PC-3 (cell line): ENCODE data around the gene ARL14EP. TPM values are rescaled to one million over a fixed set of nuclear protein-coding genes. Genes with fewer than 3 reads are reported as not detected.

Source experiments
- ATAC-seq: fragments of 200-7000 bp; cut with Tn5 transposase; 2 replicates; pipeline ENCODE4 v1.9.1; 2020; ENCODE audit warnings: mild to moderate bottlenecking, moderate library complexity
- BruUV-seq: library from RNA; stranded (reverse); fragments of 400-500 nt; replicated peaks from 2 replicates; lab custom pipeline; 2021; lab: Mats Ljungman, UMichigan
- CTCF ChIA-PET: fragments of 300-600 bp; sonication (Branson Sonifier 250); formaldehyde crosslinking; loops from one replicate; lab custom pipeline; 2022; ENCODE audit warnings: antibody characterized with exemption; lab: Charles Lee
- POLR2A ChIA-PET: fragments of 300-600 bp; sonication (Branson Sonifier 250); formaldehyde crosslinking; loops from one replicate; lab custom pipeline; 2022; ENCODE audit warnings: antibody characterized with exemption; ENCODE audit not compliant: unreplicated experiment; lab: Charles Lee
- DNase-seq: peaks from one replicate; pipeline ENCODE4 v3.0.0-alpha.2; 2015
- H2AFZ ChIP-seq: fragments of 300-600 bp; sonication (generic); 2 replicates; pipeline ENCODE4 v1.6.0; 2016; ENCODE audit warnings: antibody characterized with exemption, low read length
- H3F3A ChIP-seq: fragments of 300-600 bp; sonication (generic); one replicate; pipeline ENCODE4 v1.6.0; 2017; ENCODE audit warnings: antibody characterized with exemption, low read length, control low read depth, mild to moderate bottlenecking; ENCODE audit not compliant: unreplicated experiment
- H3K27ac ChIP-seq: fragments of 300-600 bp; sonication (generic); 2 replicates; pipeline ENCODE4 v1.5.1; 2016; ENCODE audit warnings: mild to moderate bottlenecking, low read length
- H3K27me3 ChIP-seq: fragments of 300-600 bp; sonication (generic); 2 replicates; pipeline ENCODE4 v1.6.1; 2016; ENCODE audit warnings: low read length, mixed read lengths
- H3K36me3 ChIP-seq: fragments of 300-600 bp; sonication (generic); 2 replicates; pipeline ENCODE4 v1.6.1; 2016; ENCODE audit warnings: low read depth, mixed run types, low read length, mixed read lengths
- H3K4me1 ChIP-seq: fragments of 300-600 bp; sonication (generic); 2 replicates; pipeline ENCODE4 v1.5.1; 2016; ENCODE audit warnings: low read length; ENCODE audit not compliant: insufficient read depth
- H3K4me2 ChIP-seq: fragments of 300-600 bp; sonication (generic); 2 replicates; pipeline ENCODE4 v1.6.0; 2016; ENCODE audit warnings: low read length
- H3K4me3 ChIP-seq: fragments of 300-600 bp; sonication (generic); 2 replicates; pipeline ENCODE4 v1.5.1; 2016; ENCODE audit warnings: mild to moderate bottlenecking, low read length, mixed read lengths
- H3K79me2 ChIP-seq: fragments of 300-600 bp; sonication (generic); 2 replicates; pipeline ENCODE4 v1.6.1; 2017; ENCODE audit warnings: low read length, mixed read lengths
- H3K9ac ChIP-seq: fragments of 300-600 bp; sonication (generic); 2 replicates; pipeline ENCODE4 v1.6.0; 2016; ENCODE audit warnings: mild to moderate bottlenecking, low read length
- H3K9me2 ChIP-seq: fragments of 300-600 bp; sonication (generic); replicated peaks from 2 replicates; pipeline ENCODE4 v1.6.1; 2016; ENCODE audit warnings: mixed run types, low read length, mixed read lengths
- H3K9me3 ChIP-seq: fragments of 300-600 bp; sonication (generic); 2 replicates; pipeline ENCODE4 v1.6.1; 2016; ENCODE audit warnings: low read length, mixed read lengths
- H4K20me1 ChIP-seq: fragments of 300-600 bp; sonication (generic); 2 replicates; pipeline ENCODE4 v1.6.1; 2016; ENCODE audit warnings: low read length, mixed read lengths
- EZH2 ChIP-seq: fragments of 300-600 bp; sonication (generic); IDR thresholded peaks from one replicate; pipeline ENCODE4 v1.6.1; 2017; ENCODE audit warnings: antibody characterized with exemption, mild to moderate bottlenecking, low read length; ENCODE audit not compliant: unreplicated experiment
- EZH2phosphoT487 ChIP-seq: fragments of 300-600 bp; sonication (generic); IDR thresholded peaks from 2 replicates; pipeline ENCODE4 v1.6.1; 2018; ENCODE audit warnings: mild to moderate bottlenecking, antibody characterized with exemption, low read length, borderline replicate concordance
- intact Hi-C: fragments of 100-400 bp; cut with micrococcal nuclease; formaldehyde crosslinking; loops from 2 replicates; pipeline ENCODE4 v1.9.0; 2023
- total RNA-seq: library from RNA; depleted of rRNA; stranded (reverse); fragments of >200 nt; gene quantifications from 2 replicates; pipeline ENCODE4 v1.2.3, GENCODE V29; 2014
- TF ChIP-seq, protein P1 (sequence below): fragments of 300-600 bp; sonication (generic); conservative IDR thresholded peaks from 2 replicates; pipeline ENCODE4 v1.5.1; 2017; ENCODE audit warnings: antibody characterized with exemption, low read depth, mild to moderate bottlenecking, low read length

Gene ARL14EP
- total RNA-seq, 1 experiment from 2014 or later: 8.4 TPM

DNA sequence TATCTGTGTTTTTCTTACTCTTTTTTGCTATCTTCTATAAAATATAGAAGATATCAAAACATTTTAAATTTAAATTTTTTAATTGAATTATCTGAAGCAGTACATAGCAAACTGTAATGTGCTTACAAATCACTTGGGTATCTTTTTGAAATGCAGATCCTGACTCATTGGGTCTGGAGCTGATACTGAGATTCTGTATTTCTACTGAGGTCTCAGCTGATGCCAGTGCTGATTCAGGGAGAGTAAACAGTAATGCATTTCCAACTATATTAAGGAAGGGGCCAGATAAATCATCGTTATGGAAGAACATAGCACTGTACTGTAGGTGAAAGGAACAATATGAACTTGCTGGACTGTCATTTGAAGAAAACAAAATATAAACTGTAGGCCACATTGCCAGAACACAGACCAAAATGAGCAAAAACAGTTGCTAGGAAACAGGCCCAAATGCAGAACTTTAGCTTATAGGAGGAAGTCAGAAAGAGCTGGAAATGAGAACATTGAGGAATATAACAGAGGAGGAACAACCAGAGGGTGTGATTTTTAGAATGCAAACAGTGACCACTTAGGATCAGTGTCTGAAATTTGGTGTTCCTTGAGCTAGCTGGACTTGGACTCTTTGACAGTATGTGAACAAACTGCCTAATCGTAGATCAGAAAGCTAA, 3.3 kb downstream of the ARL14EP start:
- peaks cover 5% of the 10 kb centered on the region; the same call in 1 of the 2 replicates for H3K36me3 ChIP-seq
- no peaks in the 10 kb centered on the region for H4K20me1 ChIP-seq
- no peak overlapping the region for H2AFZ ChIP-seq
- no peak for ATAC-seq
- H3K9me2 ChIP-seq: no peaks in the 10 kb centered on the region
- no peaks in the 10 kb centered on the region for H3K9me3 ChIP-seq
- DNase-seq: peak; percentile 9
- no peaks in the 10 kb centered on the region for H3F3A ChIP-seq
- H3K27ac ChIP-seq: no peak overlapping the region
- no peak overlapping the region for H3K9ac ChIP-seq
- BruUV-seq: no TSS peak
- H3K4me2 ChIP-seq: no peak overlapping the region
- intact Hi-C loops: no loop called here
- no peak overlapping the region for H3K4me3 ChIP-seq
- no peaks in the 10 kb centered on the region for H3K27me3 ChIP-seq
- POLR2A ChIA-PET: no interaction called here
- TF ChIP-seq, protein P1, sequence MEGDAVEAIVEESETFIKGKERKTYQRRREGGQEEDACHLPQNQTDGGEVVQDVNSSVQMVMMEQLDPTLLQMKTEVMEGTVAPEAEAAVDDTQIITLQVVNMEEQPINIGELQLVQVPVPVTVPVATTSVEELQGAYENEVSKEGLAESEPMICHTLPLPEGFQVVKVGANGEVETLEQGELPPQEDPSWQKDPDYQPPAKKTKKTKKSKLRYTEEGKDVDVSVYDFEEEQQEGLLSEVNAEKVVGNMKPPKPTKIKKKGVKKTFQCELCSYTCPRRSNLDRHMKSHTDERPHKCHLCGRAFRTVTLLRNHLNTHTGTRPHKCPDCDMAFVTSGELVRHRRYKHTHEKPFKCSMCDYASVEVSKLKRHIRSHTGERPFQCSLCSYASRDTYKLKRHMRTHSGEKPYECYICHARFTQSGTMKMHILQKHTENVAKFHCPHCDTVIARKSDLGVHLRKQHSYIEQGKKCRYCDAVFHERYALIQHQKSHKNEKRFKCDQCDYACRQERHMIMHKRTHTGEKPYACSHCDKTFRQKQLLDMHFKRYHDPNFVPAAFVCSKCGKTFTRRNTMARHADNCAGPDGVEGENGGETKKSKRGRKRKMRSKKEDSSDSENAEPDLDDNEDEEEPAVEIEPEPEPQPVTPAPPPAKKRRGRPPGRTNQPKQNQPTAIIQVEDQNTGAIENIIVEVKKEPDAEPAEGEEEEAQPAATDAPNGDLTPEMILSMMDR: no peak
- TF ChIP-seq EZH2 (no peak), EZH2phosphoT487 (no peak)
- CTCF ChIA-PET: no interaction called here
- H3K4me1 ChIP-seq: peaks cover 18% of the 10 kb centered on the region
- H3K79me2 ChIP-seq: peaks cover 70% of the 10 kb centered on the region

GRCh38 chr11:30326906-30327305, 4.0 kb downstream of the ARL14EP start:
- no peak overlapping the region for H3K4me3 ChIP-seq
- no peak overlapping the region for H3K27ac ChIP-seq
- H2AFZ ChIP-seq: no peak overlapping the region
- peaks cover 5% of the 10 kb centered on the region; the same call in 1 of the 2 replicates for H3K36me3 ChIP-seq
- H4K20me1 ChIP-seq: no peaks in the 10 kb centered on the region
- H3F3A ChIP-seq: no peaks in the 10 kb centered on the region
- no TSS peak for BruUV-seq
- intact Hi-C loops: no loop called here
- H3K4me2 ChIP-seq: no peak overlapping the region
- ChIA-PET CTCF (no interaction called here), POLR2A (no interaction called here)
- no peak for ATAC-seq
- H3K9me2 ChIP-seq: no peaks in the 10 kb centered on the region
- peaks cover 70% of the 10 kb centered on the region for H3K79me2 ChIP-seq
- TF ChIP-seq EZH2phosphoT487 (no peak), EZH2 (no peak)
- TF ChIP-seq, protein P1: no peak
- H3K9ac ChIP-seq: no peak overlapping the region
- no peak for DNase-seq
- no peaks in the 10 kb centered on the region for H3K9me3 ChIP-seq
- H3K4me1 ChIP-seq: peaks cover 17% of the 10 kb centered on the region
- H3K27me3 ChIP-seq: no peaks in the 10 kb centered on the region

GRCh38 chr11:30328681-30329080, 5.8 kb downstream of the ARL14EP start:
- DNase-seq (no peak), ATAC-seq (no peak)
- intact Hi-C loops: no loop called here
- H3K4me1 ChIP-seq: peaks cover 10% of the 10 kb centered on the region; the same call in 1 of the 2 replicates
- no peak overlapping the region for H3K4me3 ChIP-seq
- POLR2A ChIA-PET: no interaction called here
- H3K27me3 ChIP-seq: no peaks in the 10 kb centered on the region
- TF ChIP-seq EZH2phosphoT487 (no peak), EZH2 (no peak)
- TF ChIP-seq, protein P1: no peak
- H3K27ac ChIP-seq: no peak overlapping the region
- H2AFZ ChIP-seq: no peak overlapping the region
- H4K20me1 ChIP-seq: no peaks in the 10 kb centered on the region
- peaks cover 13% of the 10 kb centered on the region; the same call in 1 of the 2 replicates for H3K36me3 ChIP-seq
- peaks cover 62% of the 10 kb centered on the region for H3K79me2 ChIP-seq
- CTCF ChIA-PET: no interaction called here
- H3K9me2 ChIP-seq: no peaks in the 10 kb centered on the region
- H3K9me3 ChIP-seq: no peaks in the 10 kb centered on the region
- H3K4me2 ChIP-seq: no peak overlapping the region
- BruUV-seq: no TSS peak
- no peaks in the 10 kb centered on the region for H3F3A ChIP-seq
- no peak overlapping the region for H3K9ac ChIP-seq
